ENCODE measurements around the gene SARM1.

SARM1 gene

GRCh38 chr17:28446716-28447395, 75.4 kb downstream of the SARM1 start:
- TF ChIP-seq, protein P1, sequence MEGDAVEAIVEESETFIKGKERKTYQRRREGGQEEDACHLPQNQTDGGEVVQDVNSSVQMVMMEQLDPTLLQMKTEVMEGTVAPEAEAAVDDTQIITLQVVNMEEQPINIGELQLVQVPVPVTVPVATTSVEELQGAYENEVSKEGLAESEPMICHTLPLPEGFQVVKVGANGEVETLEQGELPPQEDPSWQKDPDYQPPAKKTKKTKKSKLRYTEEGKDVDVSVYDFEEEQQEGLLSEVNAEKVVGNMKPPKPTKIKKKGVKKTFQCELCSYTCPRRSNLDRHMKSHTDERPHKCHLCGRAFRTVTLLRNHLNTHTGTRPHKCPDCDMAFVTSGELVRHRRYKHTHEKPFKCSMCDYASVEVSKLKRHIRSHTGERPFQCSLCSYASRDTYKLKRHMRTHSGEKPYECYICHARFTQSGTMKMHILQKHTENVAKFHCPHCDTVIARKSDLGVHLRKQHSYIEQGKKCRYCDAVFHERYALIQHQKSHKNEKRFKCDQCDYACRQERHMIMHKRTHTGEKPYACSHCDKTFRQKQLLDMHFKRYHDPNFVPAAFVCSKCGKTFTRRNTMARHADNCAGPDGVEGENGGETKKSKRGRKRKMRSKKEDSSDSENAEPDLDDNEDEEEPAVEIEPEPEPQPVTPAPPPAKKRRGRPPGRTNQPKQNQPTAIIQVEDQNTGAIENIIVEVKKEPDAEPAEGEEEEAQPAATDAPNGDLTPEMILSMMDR (conservative IDR thresholded peaks at IDR 0.05; ENCODE audit: low read depth, low read length): no peak
- no peak for DNase-seq (ENCODE audit: low read depth)
- H3K4me3 ChIP-seq (ENCODE audit: low read length): no peak overlapping the region

DNA sequence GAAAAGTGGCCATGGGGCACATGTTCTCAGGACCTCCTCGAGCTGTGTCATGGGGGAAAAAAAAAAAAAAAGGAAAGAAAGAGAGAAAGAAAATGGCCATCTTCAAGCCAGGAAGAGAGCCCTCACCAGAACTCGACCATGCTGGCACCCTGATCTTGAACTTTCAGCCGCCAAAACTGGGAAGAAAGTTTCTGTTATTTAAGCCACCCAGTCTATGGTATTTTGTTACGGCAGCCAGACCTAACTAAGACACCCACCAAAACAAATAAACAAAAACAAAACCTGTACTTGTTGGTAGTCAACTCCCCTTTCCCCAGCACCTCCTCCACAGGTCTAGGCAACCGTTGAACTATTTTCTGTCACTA, 75.9 kb downstream of the SARM1 start:
- TF ChIP-seq, protein P1 (conservative IDR thresholded peaks at IDR 0.05; ENCODE audit: low read depth, low read length): no peak
- H3K4me3 ChIP-seq (ENCODE audit: low read length): no peak overlapping the region
- DNase-seq (ENCODE audit: low read depth): no peak

GRCh38 chr17:28449859-28450258, 78.4 kb downstream of the SARM1 start:
- no peak overlapping the region for H3K4me3 ChIP-seq (ENCODE audit: low read length)
- DNase-seq (ENCODE audit: low read depth): no peak
- TF ChIP-seq, protein P1 (conservative IDR thresholded peaks at IDR 0.05; ENCODE audit: low read depth, low read length): no peak

All from retinal pigment epithelial cell (primary cell).